IMR-90 (cell line): ENCODE data around the gene DHFR. TPM values are rescaled to one million over a fixed set of nuclear protein-coding genes. Genes with fewer than 3 reads are reported as not detected.

ENCODE experiments used
- ATAC-seq: fragments of 200-7000 bp; cut with Tn5 transposase; 2 replicates; pipeline ENCODE4 v1.9.1; 2020; ENCODE audit warnings: low read depth, mild to moderate bottlenecking, moderate library complexity
- BruUV-seq: library from RNA; stranded (reverse); fragments of 400-500 nt; replicated peaks from 2 replicates; lab custom pipeline; 2021; lab: Mats Ljungman, UMichigan
- CTCF ChIA-PET: fragments of 300-600 bp; formaldehyde crosslinking; extraction: SDS; loops from one replicate; lab custom pipeline; 2021; ENCODE audit warnings: antibody characterized with exemption; lab: Yijun Ruan, JAX
- POLR2A ChIA-PET: fragments of 300-600 bp; sonication (Branson Sonifier 250); formaldehyde crosslinking; loops from one replicate; lab custom pipeline; 2022; ENCODE audit warnings: antibody characterized with exemption; ENCODE audit not compliant: unreplicated experiment; lab: Charles Lee
- DNase-seq: peaks from one replicate; pipeline ENCODE4 v3.0.0; 2013
- H2AFZ ChIP-seq: replicated peaks from 2 replicates; pipeline ENCODE3; 2013; ENCODE audit warnings: low read length, mild to moderate bottlenecking; ENCODE audit not compliant: poor library complexity
- H2AK5ac ChIP-seq: 2 replicates; pipeline ENCODE4 v1.6.1; 2013; ENCODE audit warnings: low read depth, low read length, inconsistent platforms
- H2AK9ac ChIP-seq: replicated peaks from 2 replicates; pipeline ENCODE3; 2013; ENCODE audit warnings: mild to moderate bottlenecking, low read depth, low read length, moderate library complexity; ENCODE audit not compliant: poor library complexity
- H2BK120ac ChIP-seq: 2 replicates; pipeline ENCODE4 v1.6.1; 2013; ENCODE audit warnings: low read depth, low read length, inconsistent platforms
- H2BK15ac ChIP-seq: 3 replicates; pipeline ENCODE4 v1.6.1; 2013; ENCODE audit warnings: low read depth, low read length, inconsistent platforms
- H2BK20ac ChIP-seq: 2 replicates; pipeline ENCODE4 v1.6.1; 2013; ENCODE audit warnings: low read depth, mild to moderate bottlenecking, inconsistent platforms, low read length, moderate library complexity
- H2BK5ac ChIP-seq: 2 replicates; pipeline ENCODE4 v1.6.1; 2013; ENCODE audit warnings: mild to moderate bottlenecking, low read depth, low read length, inconsistent platforms; ENCODE audit not compliant: poor library complexity, severe bottlenecking
- H3K14ac ChIP-seq: replicated peaks from 2 replicates; pipeline ENCODE4 v1.6.1; 2013; ENCODE audit warnings: low read depth, low read length, inconsistent platforms
- H3K18ac ChIP-seq: 2 replicates; pipeline ENCODE4 v1.6.1; 2013; ENCODE audit warnings: low read depth, low read length, control low read depth
- H3K23ac ChIP-seq: 2 replicates; pipeline ENCODE4 v1.6.1; 2013; ENCODE audit warnings: low read depth, low read length, inconsistent platforms
- H3K27ac ChIP-seq: 2 replicates; pipeline ENCODE4 v1.5.1; 2013; ENCODE audit warnings: mild to moderate bottlenecking, control low read depth, low read length; ENCODE audit not compliant: insufficient read depth
- H3K27me3 ChIP-seq: 2 replicates; pipeline ENCODE4 v1.6.1; 2013; ENCODE audit warnings: low read length; ENCODE audit not compliant: control insufficient read depth, insufficient read depth
- H3K36me3 ChIP-seq: 2 replicates; pipeline ENCODE4 v1.6.1; 2013; ENCODE audit warnings: low read length, mixed read lengths; ENCODE audit not compliant: control insufficient read depth, insufficient read depth
- H3K4ac ChIP-seq: 2 replicates; pipeline ENCODE4 v1.6.1; 2013; ENCODE audit warnings: low read depth, low read length, inconsistent platforms
- H3K4me1 ChIP-seq: 2 replicates; pipeline ENCODE4 v1.6.1; 2013; ENCODE audit warnings: low read length, mixed read lengths; ENCODE audit not compliant: control insufficient read depth, insufficient read depth
- H3K4me2 ChIP-seq: 2 replicates; pipeline ENCODE4 v1.6.1; 2013; ENCODE audit warnings: low read depth, mild to moderate bottlenecking, control low read depth, low read length, moderate library complexity
- H3K4me3 ChIP-seq: 2 replicates; pipeline ENCODE4 v1.5.1; 2013; ENCODE audit warnings: low read depth, mild to moderate bottlenecking, control low read depth, low read length, moderate library complexity; ENCODE audit not compliant: insufficient read depth
- H3K56ac ChIP-seq: 2 replicates; pipeline ENCODE4 v1.6.1; 2013; ENCODE audit warnings: low read length, inconsistent platforms; ENCODE audit not compliant: insufficient read depth; ENCODE audit errors: extremely low read depth
- H3K79me1 ChIP-seq, 2 experiments: 2 replicates each; pipeline ENCODE4 v1.6.1; 2013; ENCODE audit warnings: low read length in 2 of 2, inconsistent platforms in 1 of 2, low read depth in 1 of 2
- H3K9ac ChIP-seq: 2 replicates; pipeline ENCODE4 v1.6.1; 2013; ENCODE audit warnings: low read depth, low read length, control low read depth
- H3K9me1 ChIP-seq: 2 replicates; pipeline ENCODE4 v1.6.1; 2013; ENCODE audit warnings: low read length, inconsistent platforms; ENCODE audit not compliant: insufficient read depth
- H3K9me3 ChIP-seq: 2 replicates; pipeline ENCODE4 v1.6.1; 2013; ENCODE audit warnings: low read length; ENCODE audit not compliant: control insufficient read depth, insufficient read depth
- H4K20me1 ChIP-seq: 2 replicates; pipeline ENCODE4 v1.6.1; 2013; ENCODE audit warnings: low read length, inconsistent platforms; ENCODE audit not compliant: insufficient read depth
- H4K5ac ChIP-seq: 2 replicates; pipeline ENCODE4 v1.6.1; 2013; ENCODE audit warnings: mild to moderate bottlenecking, low read depth, low read length, control low read depth
- H4K8ac ChIP-seq, 2 experiments: 2 replicates each; pipeline ENCODE4 v1.6.1; 2013; ENCODE audit warnings: low read depth in 2 of 2, low read length in 2 of 2, control low read depth in 1 of 2, inconsistent platforms in 1 of 2
- H4K91ac ChIP-seq: 2 replicates; pipeline ENCODE4 v1.6.1; 2013; ENCODE audit warnings: low read depth, low read length, inconsistent platforms; ENCODE audit not compliant: insufficient read depth
- BHLHE40 ChIP-seq: fragments of 150-350 bp; IDR thresholded peaks from 2 replicates; pipeline ENCODE4 v1.6.1; 2016; ENCODE audit warnings: mild to moderate bottlenecking, low read depth, low read length
- CEBPB ChIP-seq: IDR thresholded peaks from 2 replicates; pipeline ENCODE4 v1.6.1; 2012; ENCODE audit warnings: low read depth, low read length, improper control_type of control experiment
- FOS ChIP-seq: fragments of 150-350 bp; IDR thresholded peaks from 2 replicates; pipeline ENCODE4 v1.6.1; 2016; ENCODE audit warnings: low read depth, low read length
- MAFK ChIP-seq: IDR thresholded peaks from 2 replicates; pipeline ENCODE4 v1.6.1; 2012; ENCODE audit warnings: low read depth, low read length, improper control_type of control experiment
- MAZ ChIP-seq: IDR thresholded peaks from 2 replicates; pipeline ENCODE4 v1.6.1; 2012; ENCODE audit warnings: low read depth, mild to moderate bottlenecking, low read length, improper control_type of control experiment, moderate library complexity, borderline replicate concordance
- MXI1 ChIP-seq: IDR thresholded peaks from 2 replicates; pipeline ENCODE4 v1.6.1; 2012; ENCODE audit warnings: low read depth, mild to moderate bottlenecking, low read length, moderate library complexity, borderline replicate concordance
- RAD21 ChIP-seq: IDR thresholded peaks from 2 replicates; pipeline ENCODE4 v1.6.1; 2012; ENCODE audit warnings: low read length, improper control_type of control experiment
- RFX5 ChIP-seq: IDR thresholded peaks from 2 replicates; pipeline ENCODE4 v1.8.0; 2012; ENCODE audit warnings: low read depth, mild to moderate bottlenecking, low read length, moderate library complexity
- SMC3 ChIP-seq: fragments of 150-350 bp; IDR thresholded peaks from 2 replicates; pipeline ENCODE4 v1.6.1; 2016; ENCODE audit warnings: low read depth, mild to moderate bottlenecking, antibody characterized with exemption, low read length, moderate library complexity
- dilution Hi-C: fragments of 300-500 bp; cut with HindIII; formaldehyde crosslinking; loops from one replicate; pipeline ENCODE4 v1.14.3; 2018; ENCODE audit warnings: low sequenced_read_pairs; ENCODE audit not compliant: unreplicated experiment
- in situ Hi-C: fragments of 300-500 bp; cut with MboI; formaldehyde crosslinking; loops from 3 replicates; pipeline ENCODE4 v1.14.3; 2019; ENCODE audit warnings: low sequenced_read_pairs, inconsistent platforms, mixed read lengths
- intact Hi-C: fragments of 100-400 bp; cut with micrococcal nuclease; formaldehyde crosslinking; loops from 2 replicates; pipeline ENCODE4 v1.10.0; 2022
- polyA plus RNA-seq, 3 experiments: library from polyadenylated mRNA; depleted of rRNA; stranded (reverse); fragments of >200 nt; gene quantifications; 2 replicates each; pipeline ENCODE4 v1.2.3, GENCODE V29; 2012; ENCODE audit warnings: low replicate concordance in 1 of 3
- total RNA-seq: library from RNA; depleted of rRNA; stranded (reverse); fragments of >200 nt; gene quantifications from 2 replicates; pipeline ENCODE4 v1.2.3, GENCODE V29; 2012
- TF ChIP-seq, protein P1 (sequence below): conservative IDR thresholded peaks from 2 replicates; pipeline ENCODE4 v1.5.1; 2012; ENCODE audit warnings: mild to moderate bottlenecking, low read depth, low read length, improper control_type of control experiment
- TF ChIP-seq, protein P2 (sequence below): fragments of 150-350 bp; IDR thresholded peaks from 2 replicates; pipeline ENCODE4 v1.6.1; 2016; ENCODE audit warnings: low read depth, mild to moderate bottlenecking, low read length, moderate library complexity, borderline replicate concordance

DHFR gene
- total and polyA plus RNA-seq, 2 of the 4 experiments (the other 2 are of a cell fraction) = 20.6 to 29.4 TPM

DNA sequence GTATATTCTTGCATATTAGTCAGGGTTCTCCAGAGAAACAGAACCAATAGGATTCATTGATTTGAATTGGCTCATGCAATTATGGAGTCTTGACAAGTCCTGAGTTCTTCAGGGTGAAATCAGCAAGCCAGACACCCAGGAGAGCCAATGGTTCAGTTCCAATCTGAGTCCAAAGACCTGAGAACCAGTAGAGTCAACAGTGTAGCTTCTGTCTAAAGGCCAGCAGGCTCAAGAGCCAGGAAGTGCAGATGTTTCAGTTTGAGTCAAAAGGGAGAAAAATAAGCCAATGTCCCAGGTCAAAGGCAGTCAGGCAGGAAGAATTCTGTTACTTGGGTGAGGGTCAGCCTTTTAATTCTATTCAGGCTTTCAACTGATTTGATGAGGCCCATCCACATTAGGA lies 47.0 kb downstream of the DHFR start:
- no peak for TF ChIP-seq RAD21
- no peak for TF ChIP-seq SMC3
- TF ChIP-seq MAZ = no peak
- TF ChIP-seq BHLHE40 = no peak
- TF ChIP-seq MXI1 = no peak
- no peak for TF ChIP-seq RFX5
- TF ChIP-seq, protein P1, sequence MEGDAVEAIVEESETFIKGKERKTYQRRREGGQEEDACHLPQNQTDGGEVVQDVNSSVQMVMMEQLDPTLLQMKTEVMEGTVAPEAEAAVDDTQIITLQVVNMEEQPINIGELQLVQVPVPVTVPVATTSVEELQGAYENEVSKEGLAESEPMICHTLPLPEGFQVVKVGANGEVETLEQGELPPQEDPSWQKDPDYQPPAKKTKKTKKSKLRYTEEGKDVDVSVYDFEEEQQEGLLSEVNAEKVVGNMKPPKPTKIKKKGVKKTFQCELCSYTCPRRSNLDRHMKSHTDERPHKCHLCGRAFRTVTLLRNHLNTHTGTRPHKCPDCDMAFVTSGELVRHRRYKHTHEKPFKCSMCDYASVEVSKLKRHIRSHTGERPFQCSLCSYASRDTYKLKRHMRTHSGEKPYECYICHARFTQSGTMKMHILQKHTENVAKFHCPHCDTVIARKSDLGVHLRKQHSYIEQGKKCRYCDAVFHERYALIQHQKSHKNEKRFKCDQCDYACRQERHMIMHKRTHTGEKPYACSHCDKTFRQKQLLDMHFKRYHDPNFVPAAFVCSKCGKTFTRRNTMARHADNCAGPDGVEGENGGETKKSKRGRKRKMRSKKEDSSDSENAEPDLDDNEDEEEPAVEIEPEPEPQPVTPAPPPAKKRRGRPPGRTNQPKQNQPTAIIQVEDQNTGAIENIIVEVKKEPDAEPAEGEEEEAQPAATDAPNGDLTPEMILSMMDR = no peak
- TF ChIP-seq, protein P2, sequence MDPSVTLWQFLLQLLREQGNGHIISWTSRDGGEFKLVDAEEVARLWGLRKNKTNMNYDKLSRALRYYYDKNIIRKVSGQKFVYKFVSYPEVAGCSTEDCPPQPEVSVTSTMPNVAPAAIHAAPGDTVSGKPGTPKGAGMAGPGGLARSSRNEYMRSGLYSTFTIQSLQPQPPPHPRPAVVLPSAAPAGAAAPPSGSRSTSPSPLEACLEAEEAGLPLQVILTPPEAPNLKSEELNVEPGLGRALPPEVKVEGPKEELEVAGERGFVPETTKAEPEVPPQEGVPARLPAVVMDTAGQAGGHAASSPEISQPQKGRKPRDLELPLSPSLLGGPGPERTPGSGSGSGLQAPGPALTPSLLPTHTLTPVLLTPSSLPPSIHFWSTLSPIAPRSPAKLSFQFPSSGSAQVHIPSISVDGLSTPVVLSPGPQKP = no peak
- no peak for TF ChIP-seq FOS
- no peak for TF ChIP-seq CEBPB
- TF ChIP-seq MAFK = no peak
- no peak overlapping the region for H4K8ac ChIP-seq
- H2BK5ac ChIP-seq = no peak overlapping the region
- DNase-seq (no peak), ATAC-seq (no peak)
- H3K4me1 ChIP-seq = no peaks in the 10 kb centered on the region
- H2BK15ac ChIP-seq = no peak overlapping the region
- H4K5ac ChIP-seq = no peak overlapping the region
- ChIA-PET CTCF (no interaction called here), POLR2A (no interaction called here)
- H4K20me1 ChIP-seq = no peaks in the 10 kb centered on the region
- no peaks in the 10 kb centered on the region for H3K27me3 ChIP-seq
- no peak overlapping the region for H3K4me3 ChIP-seq
- dilution Hi-C loops (no loop called here), in situ Hi-C loops (no loop called here), intact Hi-C loops (no loop called here)
- no peaks in the 10 kb centered on the region for H3K79me1 ChIP-seq
- H3K4me2 ChIP-seq = no peak overlapping the region
- no peak overlapping the region for H2AFZ ChIP-seq
- BruUV-seq = no TSS peak
- no peak overlapping the region for H2BK20ac ChIP-seq
- H2AK5ac ChIP-seq = no peak overlapping the region
- no peak overlapping the region for H3K23ac ChIP-seq
- no peak overlapping the region for H3K18ac ChIP-seq
- no peak overlapping the region for H3K9ac ChIP-seq
- H3K36me3 ChIP-seq = no peaks in the 10 kb centered on the region
- H3K27ac ChIP-seq = no peak overlapping the region
- no peaks in the 10 kb centered on the region for H3K9me1 ChIP-seq
- no peak overlapping the region for H3K56ac ChIP-seq
- H3K9me3 ChIP-seq = no peaks in the 10 kb centered on the region
- no peak overlapping the region for H2BK120ac ChIP-seq
- H4K91ac ChIP-seq = no peak overlapping the region
- H2AK9ac ChIP-seq = no peak overlapping the region
- H3K4ac ChIP-seq = no peak overlapping the region
- H3K14ac ChIP-seq = no peak overlapping the region
